ENCODE results near the gene ZFPM1. TPM values are rescaled to one million over a fixed set of nuclear protein-coding genes. Genes with fewer than 3 reads are reported as not detected.

ZFPM1 gene
- total RNA-seq, 2 experiments from 2014 or later = 15.0 to 18.0 TPM

- Mint-ChIP-seq H3K4me1 (ENCODE audit: low read depth) (peaks cover 38% of the 10 kb centered on the region), H3K27me3 (no peaks in the 10 kb centered on the region), H3K4me3 (peak overlapping the region; percentile 90), H3K36me3 (ENCODE audit: low read depth) (peaks cover 19% of the 10 kb centered on the region), H3K9me3 (no peaks in the 10 kb centered on the region), H3K27ac (peak overlapping the region; percentile 87)
- CTCF ChIA-PET = interaction anchor here (0.8 to 2.4 kb wide), 9 partner anchors 9 to 805 kb away, joined by 3 to 9 read pairs (median 4); partner anchors contain the start of gene KLHDC4
- intact Hi-C loops (cut with micrococcal nuclease) = no loop called here
- ATAC-seq (peak; percentile 31), DNase-seq (peak; percentile 44)
- no peak for TF ChIP-seq CTCF (IDR thresholded peaks at IDR 0.05)
- POLR2A ChIA-PET = interaction anchor here (0.7 to 2.0 kb wide), 17 partner anchors 8 to 806 kb away, joined by 3 to 14 read pairs (median 4); partner anchors contain the start of gene ZFPM1
These were observed 117.6 kb downstream of the ZFPM1 start for GRCh38 chr16:88570691-88571092.

- TF ChIP-seq CTCF (IDR thresholded peaks at IDR 0.05) = no peak
- POLR2A ChIA-PET = interaction anchor here (1.2 kb wide), 1 partner anchor 8 kb away, joined by 3 read pairs; no protein-coding TSS in a partner anchor
- Mint-ChIP-seq H3K27me3 (no peaks in the 10 kb centered on the region), H3K9me3 (no peaks in the 10 kb centered on the region), H3K27ac (no peak overlapping the region), H3K36me3 (ENCODE audit: low read depth) (peaks cover 50% of the 10 kb centered on the region), H3K4me3 (no peak overlapping the region), H3K4me1 (ENCODE audit: low read depth) (peaks cover 58% of the 10 kb centered on the region)
- DNase-seq (no peak), ATAC-seq (no peak)
- intact Hi-C loops (cut with micrococcal nuclease) = no loop called here
- CTCF ChIA-PET = no interaction called here
These were observed 122.2 kb downstream of the ZFPM1 start for GRCh38 chr16:88575251-88575650.

GRCh38 chr16:88576307-88576706 is 123.2 kb downstream of the ZFPM1 start:
- no peak for TF ChIP-seq CTCF (IDR thresholded peaks at IDR 0.05)
- Mint-ChIP-seq H3K27ac (no peak overlapping the region), H3K9me3 (no peaks in the 10 kb centered on the region), H3K36me3 (ENCODE audit: low read depth) (peaks cover 47% of the 10 kb centered on the region), H3K4me1 (ENCODE audit: low read depth) (peaks cover 58% of the 10 kb centered on the region), H3K4me3 (no peak overlapping the region), H3K27me3 (no peaks in the 10 kb centered on the region)
- intact Hi-C loops (cut with micrococcal nuclease) = no loop called here
- DNase-seq (no peak), ATAC-seq (no peak)
- CTCF ChIA-PET = interaction anchor here (0.7 kb wide), 1 partner anchor 162 kb away, joined by 3 read pairs; no protein-coding TSS in a partner anchor
- POLR2A ChIA-PET = no interaction called here

- POLR2A ChIA-PET = interaction anchor here (0.6 kb wide), 1 partner anchor 76 kb away, joined by 3 read pairs; no protein-coding TSS in a partner anchor
- DNase-seq = no peak
- CTCF ChIA-PET = no interaction called here
- intact Hi-C loops (cut with micrococcal nuclease) = no loop called here
- Mint-ChIP-seq H3K4me1 (ENCODE audit: low read depth) (peaks cover 53% of the 10 kb centered on the region), H3K9me3 (no peaks in the 10 kb centered on the region), H3K27ac (peak overlapping the region; percentile 58), H3K36me3 (ENCODE audit: low read depth) (peaks cover 46% of the 10 kb centered on the region), H3K4me3 (no peak overlapping the region), H3K27me3 (no peaks in the 10 kb centered on the region)
- TF ChIP-seq CTCF (IDR thresholded peaks at IDR 0.05) = no peak
- ATAC-seq = no peak
These were observed 124.1 kb downstream of the ZFPM1 start for GRCh38 chr16:88577166-88577565.

- DNase-seq = peak; percentile 31
These were observed 125.6 kb downstream of the ZFPM1 start for GRCh38 chr16:88578446-88579313.

More at GRCh38 chr16:88578446-88579313, 125.6 kb downstream of the ZFPM1 start:
- peak overlapping the region; percentile 44 for H3K4me3 Mint-ChIP-seq
- ChIA-PET CTCF (no interaction called here), POLR2A (interaction anchor here (1.2 to 2.1 kb wide), 2 partner anchors 8 to 12 kb away, joined by 3 to 9 read pairs; partner anchors contain the start of gene ZC3H18)
- no peaks in the 10 kb centered on the region for H3K9me3 Mint-ChIP-seq
- H3K27me3 Mint-ChIP-seq = no peaks in the 10 kb centered on the region
- H3K4me1 Mint-ChIP-seq (ENCODE audit: low read depth) = peaks cover 55% of the 10 kb centered on the region
- TF ChIP-seq CTCF (IDR thresholded peaks at IDR 0.05) = no peak
- intact Hi-C loops (cut with micrococcal nuclease) = no loop called here
- H3K36me3 Mint-ChIP-seq (ENCODE audit: low read depth) = peaks cover 38% of the 10 kb centered on the region
- peak overlapping the region; percentile 58 for H3K27ac Mint-ChIP-seq
- peak; percentile 38 for ATAC-seq

Data from activated CD8-positive, alpha-beta T cell treated with anti-CD3 and anti-CD28 coated beads for 36 hours (primary cell).